HepG2 (cell line): ENCODE data around the gene TTC39B. TPM values are rescaled to one million over a fixed set of nuclear protein-coding genes. Genes with fewer than 3 reads are reported as not detected.

ENCODE experiments used
- CBFB ChIP-seq: sonication (generic); formaldehyde crosslinking; IDR thresholded peaks from 2 replicates; pipeline ENCODE4 v1.4.0; 2020; ENCODE audit warnings: missing genetic modification reagents
- HMG20B ChIP-seq: conservative IDR thresholded peaks from 2 replicates; pipeline ENCODE4 v1.6.1; 2016; ENCODE audit warnings: missing genetic modification reagents, missing compliant biosample characterization
- NFE2L2 ChIP-seq: fragments of 150-350 bp; IDR thresholded peaks from 2 replicates; pipeline ENCODE4 v1.6.1; 2014; ENCODE audit warnings: low read length
- ZFP1 ChIP-seq: IDR thresholded peaks from 2 replicates; pipeline ENCODE4 v1.6.1; 2016
- ZNF205 ChIP-seq: IDR thresholded peaks from 2 replicates; pipeline ENCODE4 v1.6.1; 2018; ENCODE audit warnings: missing biosample characterization, missing genetic modification reagents
- ZNF562 ChIP-seq: sonication (generic); formaldehyde crosslinking; IDR thresholded peaks from 2 replicates; pipeline ENCODE4 v1.8.0; 2022; ENCODE audit warnings: missing genetic modification reagents, borderline replicate concordance
- ZNF660 ChIP-seq: sonication (generic); formaldehyde crosslinking; IDR thresholded peaks from 2 replicates; pipeline ENCODE4 v1.5.1; 2020; ENCODE audit warnings: mild to moderate bottlenecking, low read depth, missing genetic modification reagents, borderline replicate concordance
- ZNF761 ChIP-seq: sonication (generic); formaldehyde crosslinking; conservative IDR thresholded peaks from 2 replicates; pipeline ENCODE4 v1.4.0; 2020; ENCODE audit warnings: mild to moderate bottlenecking, missing genetic modification reagents
- ZNF768 ChIP-seq: sonication (generic); formaldehyde crosslinking; IDR thresholded peaks from 2 replicates; pipeline ENCODE4 v1.4.0; 2020; ENCODE audit warnings: missing genetic modification reagents
- polyA plus RNA-seq, 8 experiments: library from polyadenylated mRNA; depleted of rRNA in 3 of 8; stranded (reverse) in 7 of 8; unstranded in 1 of 8; fragments of >200 nt; fragmentation: Illumina TruSeq in 4 of 8; extraction: Trizol in 4 of 8; gene quantifications; 2 replicates each; pipeline versions ENCODE4 v1.2.1 to v1.2.3, GENCODE V29; 2011 to 2016; ENCODE audit warnings: low read depth in 4 of 8, missing spikeins in 1 of 8, mixed read lengths in 1 of 8; ENCODE audit not compliant: insufficient read depth in 1 of 8
- total RNA-seq, 5 experiments: library from RNA; depleted of rRNA; stranded (reverse); fragments of >200 nt; fragmentation: Illumina TruSeq; extraction: Trizol; gene quantifications; 2 replicates each; pipeline ENCODE4 v1.2.3, GENCODE V29; 2016; ENCODE audit warnings: low read depth in 1 of 5
- TF ChIP-seq, protein P1 (sequence below): sonication (generic); formaldehyde crosslinking; IDR thresholded peaks from 2 replicates; pipeline ENCODE4 v1.5.1; 2020; ENCODE audit warnings: missing genetic modification reagents, mild to moderate bottlenecking, borderline replicate concordance
- TF ChIP-seq, protein P2 (sequence below): sonication (generic); formaldehyde crosslinking; IDR thresholded peaks from 2 replicates; pipeline ENCODE4 v1.4.0; 2020; ENCODE audit warnings: missing genetic modification reagents, mild to moderate bottlenecking, borderline replicate concordance
- TF ChIP-seq, protein P3 (sequence below): sonication (generic); formaldehyde crosslinking; IDR thresholded peaks from 2 replicates; pipeline ENCODE4 v1.4.0; 2020; ENCODE audit warnings: missing genetic modification reagents
- TF ChIP-seq, protein P4 (sequence below): sonication (generic); formaldehyde crosslinking; IDR thresholded peaks from 2 replicates; pipeline ENCODE4 v1.4.0; 2020; ENCODE audit warnings: missing genetic modification reagents
- TF ChIP-seq, protein P5 (sequence below): IDR thresholded peaks from 2 replicates; pipeline ENCODE4 v1.6.1; 2016; ENCODE audit warnings: low read depth, borderline replicate concordance
- TF ChIP-seq, protein P6 (sequence below): sonication (generic); formaldehyde crosslinking; IDR thresholded peaks from 2 replicates; pipeline ENCODE4 v1.4.0; 2020; ENCODE audit warnings: missing genetic modification reagents
- TF ChIP-seq, protein P7 (sequence below): IDR thresholded peaks from 2 replicates; pipeline ENCODE4 v1.6.1; 2016; ENCODE audit warnings: missing genetic modification reagents, missing compliant biosample characterization

The TTC39B gene
- total and polyA plus RNA-seq, 2 of the 13 experiments (the other 11 are each of a cell fraction or from before 2014, with no cell fraction given), result 14.3 to 19.4 TPM

DNA sequence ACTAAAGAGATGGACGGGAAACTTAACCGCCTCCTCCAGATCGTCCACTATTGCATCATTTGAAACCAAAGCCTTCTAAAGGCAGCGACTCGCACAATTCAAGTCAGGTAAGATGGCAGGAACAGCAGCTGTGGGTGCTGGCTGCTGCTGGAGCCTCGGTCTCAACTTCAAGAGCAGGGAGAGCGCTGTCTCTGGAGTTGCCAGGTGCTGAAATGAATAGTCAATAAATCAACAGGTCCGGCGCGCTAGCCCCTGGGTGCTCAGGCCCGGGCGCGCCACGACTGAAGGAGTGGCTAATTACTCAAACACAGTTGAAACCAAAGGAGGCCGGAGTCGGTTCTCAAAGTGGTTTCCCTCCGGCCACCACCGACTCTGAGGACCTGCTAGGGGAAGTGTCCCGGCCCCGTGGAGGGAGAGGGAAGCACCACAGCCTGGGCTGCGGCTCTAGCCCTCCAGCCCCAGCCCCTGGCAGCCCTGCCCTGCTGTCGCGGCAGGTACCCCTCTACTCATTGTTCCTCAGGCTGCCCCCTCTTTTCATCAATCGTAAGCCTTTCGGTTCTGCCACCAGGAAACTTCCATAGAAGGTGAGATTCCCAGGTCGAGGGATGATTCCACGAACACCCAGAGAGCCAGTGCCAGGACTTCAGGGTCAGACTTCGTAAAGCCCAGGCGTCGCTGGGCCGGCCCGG is 804 bp downstream of the TTC39B start (continued):
- TF ChIP-seq, protein P1, sequence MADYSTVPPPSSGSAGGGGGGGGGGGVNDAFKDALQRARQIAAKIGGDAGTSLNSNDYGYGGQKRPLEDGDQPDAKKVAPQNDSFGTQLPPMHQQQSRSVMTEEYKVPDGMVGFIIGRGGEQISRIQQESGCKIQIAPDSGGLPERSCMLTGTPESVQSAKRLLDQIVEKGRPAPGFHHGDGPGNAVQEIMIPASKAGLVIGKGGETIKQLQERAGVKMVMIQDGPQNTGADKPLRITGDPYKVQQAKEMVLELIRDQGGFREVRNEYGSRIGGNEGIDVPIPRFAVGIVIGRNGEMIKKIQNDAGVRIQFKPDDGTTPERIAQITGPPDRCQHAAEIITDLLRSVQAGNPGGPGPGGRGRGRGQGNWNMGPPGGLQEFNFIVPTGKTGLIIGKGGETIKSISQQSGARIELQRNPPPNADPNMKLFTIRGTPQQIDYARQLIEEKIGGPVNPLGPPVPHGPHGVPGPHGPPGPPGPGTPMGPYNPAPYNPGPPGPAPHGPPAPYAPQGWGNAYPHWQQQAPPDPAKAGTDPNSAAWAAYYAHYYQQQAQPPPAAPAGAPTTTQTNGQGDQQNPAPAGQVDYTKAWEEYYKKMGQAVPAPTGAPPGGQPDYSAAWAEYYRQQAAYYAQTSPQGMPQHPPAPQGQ (CRISPR knock-in tag), result no peak
- TF ChIP-seq CBFB (CRISPR knock-in tag), result no peak
- TF ChIP-seq, protein P2, sequence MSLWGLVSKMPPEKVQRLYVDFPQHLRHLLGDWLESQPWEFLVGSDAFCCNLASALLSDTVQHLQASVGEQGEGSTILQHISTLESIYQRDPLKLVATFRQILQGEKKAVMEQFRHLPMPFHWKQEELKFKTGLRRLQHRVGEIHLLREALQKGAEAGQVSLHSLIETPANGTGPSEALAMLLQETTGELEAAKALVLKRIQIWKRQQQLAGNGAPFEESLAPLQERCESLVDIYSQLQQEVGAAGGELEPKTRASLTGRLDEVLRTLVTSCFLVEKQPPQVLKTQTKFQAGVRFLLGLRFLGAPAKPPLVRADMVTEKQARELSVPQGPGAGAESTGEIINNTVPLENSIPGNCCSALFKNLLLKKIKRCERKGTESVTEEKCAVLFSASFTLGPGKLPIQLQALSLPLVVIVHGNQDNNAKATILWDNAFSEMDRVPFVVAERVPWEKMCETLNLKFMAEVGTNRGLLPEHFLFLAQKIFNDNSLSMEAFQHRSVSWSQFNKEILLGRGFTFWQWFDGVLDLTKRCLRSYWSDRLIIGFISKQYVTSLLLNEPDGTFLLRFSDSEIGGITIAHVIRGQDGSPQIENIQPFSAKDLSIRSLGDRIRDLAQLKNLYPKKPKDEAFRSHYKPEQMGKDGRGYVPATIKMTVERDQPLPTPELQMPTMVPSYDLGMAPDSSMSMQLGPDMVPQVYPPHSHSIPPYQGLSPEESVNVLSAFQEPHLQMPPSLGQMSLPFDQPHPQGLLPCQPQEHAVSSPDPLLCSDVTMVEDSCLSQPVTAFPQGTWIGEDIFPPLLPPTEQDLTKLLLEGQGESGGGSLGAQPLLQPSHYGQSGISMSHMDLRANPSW (CRISPR knock-in tag), result no peak
- TF ChIP-seq ZNF205 (CRISPR knock-in tag), result 0 out of 2 replicates have a peak, but pooled peaks have one; percentile 32
- no peak for TF ChIP-seq ZFP1
- TF ChIP-seq, protein P3, sequence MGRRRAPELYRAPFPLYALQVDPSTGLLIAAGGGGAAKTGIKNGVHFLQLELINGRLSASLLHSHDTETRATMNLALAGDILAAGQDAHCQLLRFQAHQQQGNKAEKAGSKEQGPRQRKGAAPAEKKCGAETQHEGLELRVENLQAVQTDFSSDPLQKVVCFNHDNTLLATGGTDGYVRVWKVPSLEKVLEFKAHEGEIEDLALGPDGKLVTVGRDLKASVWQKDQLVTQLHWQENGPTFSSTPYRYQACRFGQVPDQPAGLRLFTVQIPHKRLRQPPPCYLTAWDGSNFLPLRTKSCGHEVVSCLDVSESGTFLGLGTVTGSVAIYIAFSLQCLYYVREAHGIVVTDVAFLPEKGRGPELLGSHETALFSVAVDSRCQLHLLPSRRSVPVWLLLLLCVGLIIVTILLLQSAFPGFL (CRISPR knock-in tag), result no peak
- TF ChIP-seq NFE2L2, result no peak
- peak; percentile 25; the same call in 1 of the 2 replicates for TF ChIP-seq ZNF768 (CRISPR knock-in tag)
- TF ChIP-seq, protein P4, sequence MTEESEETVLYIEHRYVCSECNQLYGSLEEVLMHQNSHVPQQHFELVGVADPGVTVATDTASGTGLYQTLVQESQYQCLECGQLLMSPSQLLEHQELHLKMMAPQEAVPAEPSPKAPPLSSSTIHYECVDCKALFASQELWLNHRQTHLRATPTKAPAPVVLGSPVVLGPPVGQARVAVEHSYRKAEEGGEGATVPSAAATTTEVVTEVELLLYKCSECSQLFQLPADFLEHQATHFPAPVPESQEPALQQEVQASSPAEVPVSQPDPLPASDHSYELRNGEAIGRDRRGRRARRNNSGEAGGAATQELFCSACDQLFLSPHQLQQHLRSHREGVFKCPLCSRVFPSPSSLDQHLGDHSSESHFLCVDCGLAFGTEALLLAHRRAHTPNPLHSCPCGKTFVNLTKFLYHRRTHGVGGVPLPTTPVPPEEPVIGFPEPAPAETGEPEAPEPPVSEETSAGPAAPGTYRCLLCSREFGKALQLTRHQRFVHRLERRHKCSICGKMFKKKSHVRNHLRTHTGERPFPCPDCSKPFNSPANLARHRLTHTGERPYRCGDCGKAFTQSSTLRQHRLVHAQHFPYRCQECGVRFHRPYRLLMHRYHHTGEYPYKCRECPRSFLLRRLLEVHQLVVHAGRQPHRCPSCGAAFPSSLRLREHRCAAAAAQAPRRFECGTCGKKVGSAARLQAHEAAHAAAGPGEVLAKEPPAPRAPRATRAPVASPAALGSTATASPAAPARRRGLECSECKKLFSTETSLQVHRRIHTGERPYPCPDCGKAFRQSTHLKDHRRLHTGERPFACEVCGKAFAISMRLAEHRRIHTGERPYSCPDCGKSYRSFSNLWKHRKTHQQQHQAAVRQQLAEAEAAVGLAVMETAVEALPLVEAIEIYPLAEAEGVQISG, result 0 out of 2 replicates have a peak, but pooled peaks have one; percentile 59
- TF ChIP-seq, protein P5, sequence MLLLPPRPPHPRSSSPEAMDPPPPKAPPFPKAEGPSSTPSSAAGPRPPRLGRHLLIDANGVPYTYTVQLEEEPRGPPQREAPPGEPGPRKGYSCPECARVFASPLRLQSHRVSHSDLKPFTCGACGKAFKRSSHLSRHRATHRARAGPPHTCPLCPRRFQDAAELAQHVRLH (CRISPR knock-in tag), result no peak
- TF ChIP-seq HMG20B (CRISPR knock-in tag), result no peak
- TF ChIP-seq, protein P6, sequence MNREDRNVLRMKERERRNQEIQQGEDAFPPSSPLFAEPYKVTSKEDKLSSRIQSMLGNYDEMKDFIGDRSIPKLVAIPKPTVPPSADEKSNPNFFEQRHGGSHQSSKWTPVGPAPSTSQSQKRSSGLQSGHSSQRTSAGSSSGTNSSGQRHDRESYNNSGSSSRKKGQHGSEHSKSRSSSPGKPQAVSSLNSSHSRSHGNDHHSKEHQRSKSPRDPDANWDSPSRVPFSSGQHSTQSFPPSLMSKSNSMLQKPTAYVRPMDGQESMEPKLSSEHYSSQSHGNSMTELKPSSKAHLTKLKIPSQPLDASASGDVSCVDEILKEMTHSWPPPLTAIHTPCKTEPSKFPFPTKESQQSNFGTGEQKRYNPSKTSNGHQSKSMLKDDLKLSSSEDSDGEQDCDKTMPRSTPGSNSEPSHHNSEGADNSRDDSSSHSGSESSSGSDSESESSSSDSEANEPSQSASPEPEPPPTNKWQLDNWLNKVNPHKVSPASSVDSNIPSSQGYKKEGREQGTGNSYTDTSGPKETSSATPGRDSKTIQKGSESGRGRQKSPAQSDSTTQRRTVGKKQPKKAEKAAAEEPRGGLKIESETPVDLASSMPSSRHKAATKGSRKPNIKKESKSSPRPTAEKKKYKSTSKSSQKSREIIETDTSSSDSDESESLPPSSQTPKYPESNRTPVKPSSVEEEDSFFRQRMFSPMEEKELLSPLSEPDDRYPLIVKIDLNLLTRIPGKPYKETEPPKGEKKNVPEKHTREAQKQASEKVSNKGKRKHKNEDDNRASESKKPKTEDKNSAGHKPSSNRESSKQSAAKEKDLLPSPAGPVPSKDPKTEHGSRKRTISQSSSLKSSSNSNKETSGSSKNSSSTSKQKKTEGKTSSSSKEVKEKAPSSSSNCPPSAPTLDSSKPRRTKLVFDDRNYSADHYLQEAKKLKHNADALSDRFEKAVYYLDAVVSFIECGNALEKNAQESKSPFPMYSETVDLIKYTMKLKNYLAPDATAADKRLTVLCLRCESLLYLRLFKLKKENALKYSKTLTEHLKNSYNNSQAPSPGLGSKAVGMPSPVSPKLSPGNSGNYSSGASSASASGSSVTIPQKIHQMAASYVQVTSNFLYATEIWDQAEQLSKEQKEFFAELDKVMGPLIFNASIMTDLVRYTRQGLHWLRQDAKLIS (CRISPR knock-in tag), result no peak
- TF ChIP-seq ZNF761 (CRISPR knock-in tag), result no peak
- no peak for TF ChIP-seq ZNF660 (CRISPR knock-in tag)
- TF ChIP-seq, protein P7, sequence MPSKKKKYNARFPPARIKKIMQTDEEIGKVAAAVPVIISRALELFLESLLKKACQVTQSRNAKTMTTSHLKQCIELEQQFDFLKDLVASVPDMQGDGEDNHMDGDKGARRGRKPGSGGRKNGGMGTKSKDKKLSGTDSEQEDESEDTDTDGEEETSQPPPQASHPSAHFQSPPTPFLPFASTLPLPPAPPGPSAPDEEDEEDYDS (CRISPR knock-in tag), result peak; percentile 28; the same call in 1 of the 2 replicates
- no peak for TF ChIP-seq ZNF562 (CRISPR knock-in tag)
